Astrocyte (in vitro differentiated cells and primary cell): ENCODE results near the gene MX2.

Source experiments
- CTCF ChIP-seq: IDR thresholded peaks from 2 replicates; pipeline ENCODE4 v1.5.1; 2011; ENCODE audit warnings: low read depth, mild to moderate bottlenecking, inconsistent platforms, low read length, moderate library complexity; ENCODE audit not compliant: insufficient read depth
- EZH2 ChIP-seq: IDR thresholded peaks from 2 replicates; pipeline ENCODE4 v1.6.1; 2012; ENCODE audit warnings: mild to moderate bottlenecking, low read length, inconsistent platforms; ENCODE audit not compliant: insufficient read depth

DNA sequence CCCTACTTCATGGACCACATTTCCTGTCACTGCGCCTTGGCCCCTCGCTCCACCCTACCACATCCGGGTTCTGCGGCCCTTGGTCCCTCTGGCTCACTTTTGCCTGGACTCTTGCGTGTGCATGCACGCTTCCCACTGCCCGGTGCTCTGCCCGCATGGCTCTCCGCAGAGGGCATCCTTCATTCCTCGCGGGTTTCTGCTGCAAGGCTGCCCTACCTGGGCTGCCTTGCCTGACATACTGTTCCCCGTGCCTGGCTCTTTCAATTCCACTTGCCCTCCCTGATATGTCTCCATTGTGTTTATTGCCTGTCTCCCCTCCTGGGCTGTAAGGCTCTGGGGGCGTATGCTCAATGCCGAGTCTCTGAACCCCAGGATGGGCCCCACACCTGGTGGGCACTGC, 26.4 kb downstream of the MX2 start:
- TF ChIP-seq CTCF (no peak), EZH2 (no peak)
